HG03097 (cell line): ENCODE measurements around the gene TMED6.

ENCODE experiments used
- ATAC-seq: cut with Tn5 transposase; IDR thresholded peaks from one replicate; pipeline ENCODE4 v1.9.1; 2021; ENCODE audit not compliant: unreplicated experiment, low FRiP score

The TMED6 gene

DNA sequence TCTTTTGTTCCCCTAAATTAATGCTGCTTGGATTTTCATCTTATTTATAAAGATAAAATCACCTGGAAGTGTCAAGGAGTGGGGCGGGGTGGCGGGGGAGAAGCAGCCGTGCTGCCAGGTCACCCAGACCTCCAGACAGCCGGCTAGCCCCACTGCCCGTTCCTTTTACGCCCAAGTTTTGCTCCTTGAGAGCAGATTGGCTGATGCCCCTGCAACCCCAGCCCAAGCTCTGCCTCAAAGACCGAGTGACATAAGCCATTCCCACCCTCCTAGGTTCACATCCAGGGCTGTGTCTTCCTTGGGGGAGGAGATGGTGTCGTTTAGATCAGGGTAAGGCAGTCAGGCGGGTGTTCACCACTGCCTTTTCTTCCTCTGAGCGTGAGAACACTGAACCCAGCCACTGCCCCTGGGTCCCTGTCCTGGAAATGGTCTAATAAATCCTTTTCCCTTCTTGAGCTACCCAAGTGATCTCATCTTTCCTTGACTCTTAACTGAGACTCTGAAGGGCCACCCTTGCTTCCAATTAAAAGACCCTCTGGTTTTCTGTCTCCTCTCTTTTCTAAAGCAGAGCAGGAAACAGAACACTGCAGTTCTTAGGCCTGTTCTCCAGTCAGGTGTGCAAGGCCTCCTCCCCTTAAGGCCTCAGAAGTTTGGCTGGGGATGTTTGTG is 26.9 kb downstream of the TMED6 start:
- no peak for ATAC-seq

DNA sequence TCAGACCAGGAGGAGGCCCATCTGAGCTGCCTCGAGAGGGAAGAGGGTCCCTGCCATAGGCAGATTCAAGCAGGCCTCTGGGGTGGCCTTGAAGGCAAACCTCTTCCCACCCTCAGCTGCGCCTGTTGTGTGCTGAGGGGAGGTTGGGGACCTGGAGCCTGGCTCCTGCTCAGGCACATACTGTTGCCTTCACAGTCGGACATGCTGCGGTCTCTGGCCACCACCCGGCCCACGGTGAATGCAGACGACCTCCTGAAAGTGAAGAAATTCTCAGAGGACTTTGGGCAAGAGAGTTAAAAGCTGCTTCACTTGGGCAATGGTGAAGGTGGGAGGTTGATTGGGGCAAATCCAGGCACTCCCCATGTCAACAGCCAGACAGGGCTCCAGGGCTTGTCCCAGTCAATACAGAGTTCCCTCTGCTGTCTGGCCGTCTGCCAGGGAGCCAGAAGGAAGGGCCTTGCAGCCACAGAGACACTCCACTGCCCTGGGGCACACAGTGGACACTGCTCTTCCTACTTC is 27.5 kb downstream of the TMED6 start:
- ATAC-seq = no peak

DNA sequence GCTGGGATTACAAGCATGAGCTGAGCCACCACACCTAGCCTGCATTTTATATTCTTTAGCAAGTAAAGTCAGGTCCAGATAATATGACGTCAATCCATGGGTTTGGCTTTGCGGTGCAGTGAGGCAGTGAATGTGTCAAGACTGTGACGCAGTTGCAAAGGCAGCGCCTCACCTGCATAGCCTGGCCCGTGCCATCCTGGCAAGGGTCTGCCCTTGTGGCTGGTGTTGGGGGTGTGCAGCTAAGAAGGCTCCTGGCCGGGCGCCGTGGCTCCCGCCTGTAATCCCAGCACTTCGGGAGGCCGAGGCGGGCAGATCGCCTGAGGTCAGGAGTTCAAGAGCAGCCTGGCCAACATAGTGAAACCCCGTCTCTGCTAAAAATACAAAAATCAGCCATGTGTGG is 28.2 kb downstream of the TMED6 start:
- ATAC-seq = no peak

DNA sequence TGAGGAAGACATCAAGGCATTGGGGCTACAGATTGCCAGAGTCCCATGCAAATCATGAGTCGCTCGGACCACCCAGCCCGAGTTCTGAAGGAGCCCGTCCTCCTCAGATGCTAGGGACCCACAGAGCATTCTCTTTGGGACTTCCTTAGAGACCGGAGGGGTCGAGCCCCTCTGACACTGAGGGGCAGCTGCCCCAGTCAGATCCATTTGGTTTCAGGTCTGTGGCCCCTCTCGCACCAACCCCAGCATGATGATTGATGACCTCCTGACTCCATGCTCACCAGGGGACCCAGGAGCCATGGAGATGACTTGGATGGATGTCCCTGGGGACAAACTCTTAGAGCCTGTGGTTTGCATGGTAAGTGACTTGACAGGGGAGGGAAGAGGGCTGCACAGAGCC is 29.2 kb downstream of the TMED6 start:
- no peak for ATAC-seq

DNA sequence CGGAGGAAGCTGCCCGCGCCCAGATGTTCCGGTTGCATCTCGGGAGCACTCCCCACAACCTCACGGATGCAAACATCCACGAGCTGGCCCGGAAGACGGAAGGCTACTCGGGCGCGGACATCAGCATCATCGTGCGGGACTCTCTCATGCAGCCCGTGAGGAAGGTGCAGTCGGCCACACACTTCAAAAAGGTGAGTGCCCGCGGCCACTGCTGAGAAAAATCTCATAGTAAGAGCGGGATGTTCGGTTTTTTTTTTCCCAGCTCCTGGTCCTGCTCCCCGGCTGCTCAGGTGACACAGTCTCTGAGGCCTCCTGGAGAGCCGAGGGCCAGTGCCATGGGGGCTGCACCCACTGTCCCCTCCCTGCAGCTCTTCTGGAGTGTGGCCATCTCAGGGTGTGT is 30.5 kb downstream of the TMED6 start:
- no peak for ATAC-seq

DNA sequence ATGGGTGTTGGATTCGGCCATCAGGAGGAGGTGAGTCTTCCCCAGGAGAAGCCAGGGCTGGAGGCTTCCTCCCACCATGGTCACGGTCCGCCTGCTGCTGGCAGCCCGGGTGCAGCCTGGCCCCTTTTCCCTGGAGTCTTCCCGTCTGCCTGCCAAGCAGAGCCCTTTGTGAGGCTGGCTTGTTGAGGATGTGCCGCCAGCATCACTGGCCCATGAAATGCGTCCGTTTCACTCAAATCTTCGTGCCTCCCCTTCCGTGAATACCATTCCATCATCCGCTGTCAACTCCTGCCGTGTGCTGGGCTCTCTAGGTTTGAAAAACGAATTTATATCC is 30.9 kb downstream of the TMED6 start:
- no peak for ATAC-seq

DNA sequence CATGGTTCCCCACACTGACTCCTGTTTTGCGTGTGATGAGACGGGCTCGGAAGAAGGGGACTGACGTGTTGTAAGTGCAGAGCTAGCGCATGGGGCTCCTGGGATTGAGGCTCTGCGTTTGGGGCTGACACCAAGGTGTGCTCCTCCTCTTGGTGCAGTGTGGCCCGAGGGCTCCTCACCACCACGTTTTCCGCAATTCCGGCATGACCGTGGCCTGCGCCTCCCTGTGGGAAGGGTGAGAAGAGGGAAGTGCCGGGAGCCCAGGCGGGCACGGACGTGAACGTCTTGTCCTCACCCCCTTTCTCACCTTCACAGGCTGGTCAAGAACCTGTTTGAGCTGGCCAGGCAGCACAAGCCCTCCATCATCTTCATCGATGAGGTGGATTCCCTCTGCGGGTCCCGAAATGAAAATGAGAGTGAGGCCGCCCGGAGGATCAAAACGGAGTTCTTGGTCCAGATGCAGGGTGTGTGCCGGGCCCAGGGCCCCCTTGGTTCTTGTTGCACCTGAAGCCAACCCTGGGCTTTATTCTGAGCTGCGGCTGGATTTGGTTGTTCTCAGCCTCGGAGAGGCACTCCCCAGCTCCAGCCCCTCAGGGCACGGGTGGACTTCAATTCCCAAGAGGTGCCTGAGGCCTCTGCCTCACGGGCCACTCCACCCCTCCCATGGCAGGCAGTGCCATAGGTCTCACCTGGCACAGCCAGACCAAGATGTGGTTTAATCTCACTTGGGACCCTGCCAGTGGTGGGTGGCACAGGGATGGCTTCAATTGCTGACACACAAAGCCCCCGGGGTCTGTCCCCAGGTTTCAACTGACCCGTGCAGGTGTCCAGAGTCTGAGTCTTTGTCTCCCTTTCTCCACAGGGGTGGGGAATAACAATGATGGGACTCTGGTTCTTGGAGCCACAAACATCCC is 31.5 kb downstream of the TMED6 start:
- no peak for ATAC-seq

DNA sequence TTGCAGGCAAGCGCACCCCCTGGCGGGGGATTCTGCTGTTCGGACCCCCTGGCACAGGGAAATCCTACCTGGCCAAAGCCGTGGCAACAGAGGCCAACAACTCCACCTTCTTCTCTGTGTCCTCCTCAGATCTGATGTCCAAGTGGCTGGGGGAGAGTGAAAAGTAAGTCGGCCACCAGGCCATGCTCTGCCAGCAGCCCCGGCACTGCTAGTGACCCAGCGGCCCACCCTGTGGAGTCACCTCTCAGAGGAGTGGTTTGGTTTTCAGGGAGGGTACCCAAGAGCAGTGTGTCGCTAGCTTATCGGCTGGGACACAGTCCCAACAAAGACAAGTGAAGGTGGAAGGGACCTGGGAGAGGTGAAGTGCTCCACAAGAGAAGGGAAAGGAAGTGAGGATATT is 32.2 kb downstream of the TMED6 start:
- no peak for ATAC-seq

DNA sequence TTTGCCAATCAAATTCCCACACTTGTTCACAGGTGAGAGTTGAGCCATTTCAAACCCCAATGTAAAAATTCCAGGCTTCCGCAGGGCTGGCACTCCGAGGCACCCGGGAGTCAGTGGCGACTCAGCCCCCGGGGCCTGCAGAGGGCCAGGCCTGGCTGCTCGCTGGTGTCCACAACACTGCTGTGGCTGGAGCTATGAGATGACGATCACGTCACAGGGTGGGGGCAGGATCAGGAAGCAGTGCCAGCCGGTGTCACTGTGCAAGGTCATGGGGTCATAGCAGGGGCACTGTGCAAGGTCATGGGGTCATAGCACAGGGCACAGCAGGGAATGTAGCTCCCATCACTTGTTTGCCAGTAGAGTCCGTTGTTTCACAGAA is 32.7 kb downstream of the TMED6 start:
- no peak for ATAC-seq

DNA sequence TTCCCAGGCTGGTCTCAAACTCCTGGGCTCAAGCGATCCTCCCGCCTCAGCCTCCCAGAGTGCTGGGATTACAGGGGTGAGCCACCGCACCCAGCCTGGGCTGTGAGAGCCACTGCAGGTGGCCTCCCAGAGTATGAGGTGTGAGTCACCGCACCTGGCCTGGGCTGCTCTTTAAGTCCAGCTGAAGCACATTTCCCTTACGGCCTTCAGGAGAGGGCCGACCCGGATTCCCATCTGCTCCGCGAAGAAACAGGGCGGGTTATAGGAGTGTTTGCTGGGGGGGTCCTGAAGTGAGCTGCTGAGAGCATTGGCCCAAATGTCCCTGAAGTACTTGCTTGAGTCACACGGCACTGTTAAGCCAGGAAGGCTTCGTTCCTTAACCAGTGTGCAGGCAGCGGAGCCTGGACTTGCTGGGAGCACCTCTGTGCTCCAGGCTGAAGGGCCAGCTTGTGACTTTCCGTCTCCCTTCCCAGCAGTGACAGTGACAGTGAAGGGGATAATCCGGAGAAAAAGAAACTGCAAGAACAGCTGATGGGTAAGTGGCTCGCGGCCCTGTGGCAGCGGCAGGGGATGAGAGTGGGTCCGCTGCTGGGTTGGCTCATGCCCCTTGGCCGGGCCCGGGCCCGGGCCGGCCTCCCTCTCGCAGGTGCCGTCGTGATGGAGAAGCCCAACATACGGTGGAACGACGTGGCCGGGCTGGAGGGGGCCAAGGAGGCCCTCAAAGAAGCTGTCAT is 33.2 kb downstream of the TMED6 start:
- ATAC-seq = no peak

DNA sequence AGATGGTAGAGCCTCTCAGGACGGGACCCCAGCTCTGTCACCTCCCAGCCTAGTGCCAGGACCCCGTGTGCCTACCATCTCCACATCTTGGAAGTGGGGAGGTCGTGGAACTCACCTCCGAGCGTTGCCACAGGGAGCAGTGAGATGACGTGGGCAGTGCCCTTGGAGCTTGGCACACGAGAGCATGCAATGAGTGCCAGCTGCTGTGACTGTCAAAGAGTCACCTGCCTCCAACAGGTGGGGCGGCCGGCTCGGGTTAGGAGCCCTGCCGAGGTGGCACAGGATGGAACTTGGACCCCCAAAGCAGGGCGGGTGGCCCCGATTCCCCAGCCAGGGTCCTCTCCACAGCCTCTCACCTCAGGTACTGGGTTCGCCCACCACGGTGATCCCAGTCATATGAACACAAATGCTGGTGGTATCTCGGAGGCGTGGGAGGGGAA is 35.0 kb downstream of the TMED6 start:
- no peak for ATAC-seq

DNA sequence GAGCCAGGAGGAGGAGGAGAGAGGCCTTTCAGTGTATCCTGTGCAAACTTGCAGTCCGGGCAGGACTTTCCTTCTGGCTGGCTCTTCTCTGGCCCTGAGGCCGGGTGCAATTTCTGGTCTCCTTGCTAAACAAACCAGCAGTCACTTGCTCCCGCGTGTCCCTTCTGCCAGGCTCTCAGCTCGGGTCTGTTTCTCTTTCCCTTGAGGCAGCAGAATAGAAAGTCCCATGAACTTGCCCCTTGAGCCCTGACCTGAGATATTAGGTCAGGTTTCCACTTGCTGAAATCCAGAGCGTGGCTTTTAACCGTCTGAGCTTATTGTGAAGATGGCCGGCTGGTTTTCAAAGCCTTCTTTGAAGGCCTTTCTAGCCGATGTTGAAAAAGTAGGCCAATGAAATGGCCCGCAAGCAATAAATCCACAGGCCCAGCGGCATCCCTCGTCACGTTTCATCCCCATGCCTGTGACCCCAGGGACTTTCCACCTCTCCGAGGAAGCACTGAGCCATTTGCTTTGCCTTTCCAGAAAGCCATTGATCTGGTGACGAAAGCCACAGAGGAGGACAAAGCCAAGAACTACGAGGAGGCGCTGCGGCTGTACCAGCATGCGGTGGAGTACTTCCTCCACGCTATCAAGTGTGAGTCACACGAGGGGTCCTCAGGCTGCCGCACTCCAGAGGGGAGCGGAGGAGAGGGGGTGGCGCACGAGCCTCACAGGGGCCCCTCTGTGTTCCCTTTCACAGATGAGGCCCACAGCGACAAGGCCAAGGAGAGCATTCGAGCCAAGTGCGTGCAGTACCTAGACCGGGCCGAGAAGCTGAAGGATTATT is 35.9 kb downstream of the TMED6 start:
- no peak for ATAC-seq

DNA sequence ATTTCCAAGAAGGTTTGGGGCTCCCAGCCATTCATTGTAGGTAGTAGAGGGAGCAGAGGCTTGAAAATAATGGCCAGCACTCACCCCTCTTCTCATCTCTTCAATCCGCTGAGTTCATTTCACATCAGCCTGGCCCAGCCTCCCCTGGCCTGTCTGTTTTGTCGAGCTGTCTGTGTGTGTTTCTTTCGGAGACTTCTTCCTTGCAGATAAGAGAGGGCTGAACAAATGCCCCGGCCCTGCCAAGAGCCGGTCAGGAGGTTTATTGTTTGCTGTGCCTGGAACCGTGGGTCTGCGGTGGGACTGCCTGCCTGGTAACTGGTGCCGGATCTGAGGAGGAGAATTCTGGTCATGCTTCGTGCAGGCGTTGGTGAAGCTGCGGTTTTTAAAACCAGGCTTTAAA is 37.1 kb downstream of the TMED6 start:
- ATAC-seq = no peak

DNA sequence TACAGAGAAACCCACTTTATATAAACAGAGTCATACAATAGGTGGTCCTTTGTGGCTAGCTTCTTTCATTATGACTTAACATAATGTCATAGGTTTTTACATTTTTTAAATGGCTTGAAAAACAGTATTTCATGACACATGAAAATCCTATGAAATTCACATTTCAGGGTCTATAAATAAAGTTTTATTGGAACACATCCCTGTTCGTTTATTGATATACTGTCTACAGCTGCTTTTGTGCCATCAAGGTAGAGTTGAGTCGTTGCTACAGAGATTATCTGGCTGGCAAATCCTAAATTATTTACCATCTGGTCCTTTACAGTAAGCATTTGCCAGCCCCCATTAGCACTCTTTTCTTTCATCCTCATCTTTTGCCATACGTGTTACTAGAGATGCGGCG is 38.1 kb downstream of the TMED6 start:
- ATAC-seq = no peak

DNA sequence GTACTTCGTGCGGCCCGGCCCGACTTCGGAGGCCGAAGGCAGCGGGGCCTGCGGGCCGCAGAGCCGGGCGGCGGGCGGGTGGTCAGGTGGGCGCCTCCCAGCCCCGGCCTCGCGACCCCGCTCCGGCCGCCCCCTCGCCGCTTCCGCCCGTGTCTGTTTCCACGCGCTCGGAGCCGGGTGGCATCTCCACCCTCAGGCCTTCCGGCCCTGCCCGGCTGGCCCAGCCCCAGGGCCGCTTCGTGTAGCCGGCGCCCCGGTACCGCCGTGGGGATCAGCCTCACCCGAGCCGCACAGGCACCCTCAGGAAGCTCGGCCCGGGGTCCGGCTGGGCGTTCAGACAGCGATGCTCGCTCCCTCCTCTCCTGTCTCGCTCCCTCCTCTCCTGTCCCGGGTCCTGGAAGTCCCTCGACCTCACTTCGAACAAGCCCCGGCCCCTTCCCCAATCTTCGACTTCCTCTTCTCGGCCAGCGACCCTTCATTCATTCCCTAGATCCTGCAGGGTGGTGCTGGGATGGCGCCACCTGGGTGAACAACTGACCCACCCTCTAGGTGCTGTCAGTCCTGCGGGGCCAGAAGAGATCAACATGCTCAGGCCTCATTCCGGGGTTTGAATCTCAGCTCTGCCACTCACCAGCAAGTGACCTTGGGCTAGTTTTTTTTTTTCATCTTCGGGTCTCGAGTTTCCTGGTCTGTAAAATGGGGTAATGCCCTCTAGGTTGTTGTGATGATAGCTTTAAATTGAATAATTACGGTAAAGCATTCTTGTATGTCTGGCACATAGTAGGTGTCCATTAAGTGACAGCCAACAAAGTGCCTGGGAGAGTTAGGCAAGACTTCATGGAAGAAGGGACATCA is 39.8 kb downstream of the TMED6 start:
- peak; percentile 40 for ATAC-seq

DNA sequence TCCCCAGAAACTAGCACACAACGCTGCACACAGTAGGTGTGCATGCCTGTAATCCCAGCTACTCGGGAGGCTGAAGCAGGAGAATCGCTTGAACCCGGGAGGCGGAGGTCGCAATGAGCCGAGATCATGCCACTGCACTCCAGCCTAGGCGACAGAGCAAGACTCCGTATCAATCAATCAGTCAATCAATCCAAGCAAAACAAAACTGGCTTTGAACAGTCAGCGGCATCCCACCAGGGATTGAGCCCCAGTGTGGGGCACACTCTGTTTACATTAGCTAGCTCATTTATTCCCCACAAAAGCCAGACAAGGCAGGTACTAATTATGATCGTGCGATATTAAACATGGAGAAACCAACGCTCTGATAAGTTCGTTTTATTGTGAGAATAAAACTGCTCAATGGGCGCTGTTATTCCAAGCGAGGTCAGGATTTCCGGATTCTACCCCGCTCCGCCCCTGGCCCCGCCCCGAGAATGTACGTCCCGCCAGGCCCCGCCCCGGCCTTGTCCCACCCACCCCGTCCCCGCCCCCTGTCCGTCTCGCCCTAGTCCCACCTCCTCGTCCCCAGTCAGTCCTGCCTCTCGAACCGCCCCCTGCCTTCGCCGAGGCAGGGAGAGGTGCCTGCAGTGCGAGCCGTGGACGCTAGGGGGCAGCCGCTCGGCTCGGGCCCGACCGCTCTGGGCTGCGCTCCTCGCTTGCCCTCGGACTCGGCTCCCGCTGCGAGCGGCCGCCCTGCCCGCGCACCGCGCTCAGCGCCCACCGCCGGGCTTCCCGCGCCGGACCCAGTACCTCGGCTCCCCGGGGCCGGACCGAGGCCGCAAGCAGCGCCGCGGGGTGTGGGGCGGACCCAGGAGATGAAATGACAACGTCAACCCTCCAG is 40.7 kb downstream of the TMED6 start, which contains the start of gene VPS4A:
Gene VPS4A, plus strand, starts transcription at position 698 of the 880 bp plus-strand sequence. Its CDS starts 162 bp downstream, at position 860.
- peak; percentile 93 for ATAC-seq

DNA sequence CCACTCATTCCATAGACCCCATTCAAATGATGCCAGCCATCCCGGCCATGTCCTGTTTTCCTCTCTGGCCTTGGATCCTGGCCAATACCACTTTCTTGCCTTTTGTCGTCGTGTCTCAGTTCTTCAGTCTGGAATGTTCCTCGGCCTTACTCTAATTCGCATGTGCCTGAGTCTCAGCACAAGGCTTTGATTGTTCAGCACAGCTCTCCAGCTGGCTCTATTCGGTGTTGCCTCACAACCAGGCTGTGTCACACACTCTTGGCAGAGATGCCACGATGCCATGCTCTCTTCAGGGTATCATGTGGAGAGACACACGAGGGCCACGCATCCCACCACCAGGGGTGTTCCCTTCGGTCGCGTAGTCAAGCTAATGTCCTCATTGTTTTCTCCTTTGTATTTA is 42.3 kb downstream of the TMED6 start:
- no peak for ATAC-seq

DNA sequence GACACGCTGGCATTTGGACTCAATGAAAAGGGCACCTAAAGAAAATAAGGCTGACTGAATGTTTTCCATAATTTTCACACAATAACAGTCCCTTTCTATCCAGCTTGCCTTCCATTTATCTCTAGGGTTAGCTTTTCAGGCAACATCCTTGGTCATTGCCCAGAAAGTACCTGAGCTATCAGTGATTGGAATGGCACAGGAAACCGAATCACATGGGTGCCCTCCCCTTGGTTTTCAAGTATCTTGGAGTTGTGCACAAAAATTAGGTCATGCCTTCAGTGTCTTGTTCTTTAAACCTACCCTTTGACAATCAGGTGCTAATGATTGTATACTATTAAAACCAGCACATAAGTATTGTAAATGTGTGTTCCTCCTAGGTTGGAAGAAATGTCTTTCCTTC is 43.7 kb downstream of the TMED6 start:
- no peak for ATAC-seq
